Fibroblast of upper back skin (primary cell): Measurements from ENCODE around the gene KRT15.
A peak's percentile ranks its signal among the peaks of the same experiment; 100 is the strongest.
"Not testable (repeated sequence)": the region's sequence is repeated elsewhere in the genome, so short reads cannot be mapped to it uniquely, and the experiment has no call there.

Experiments
- DNase-seq: peaks from one replicate; pipeline ENCODE4 v3.0.0-alpha.2; 2013

KRT15 gene

GRCh38 chr17:41542786-41543185, 24.1 kb upstream of the KRT15 start:
- not testable (repeated sequence) for DNase-seq

DNA sequence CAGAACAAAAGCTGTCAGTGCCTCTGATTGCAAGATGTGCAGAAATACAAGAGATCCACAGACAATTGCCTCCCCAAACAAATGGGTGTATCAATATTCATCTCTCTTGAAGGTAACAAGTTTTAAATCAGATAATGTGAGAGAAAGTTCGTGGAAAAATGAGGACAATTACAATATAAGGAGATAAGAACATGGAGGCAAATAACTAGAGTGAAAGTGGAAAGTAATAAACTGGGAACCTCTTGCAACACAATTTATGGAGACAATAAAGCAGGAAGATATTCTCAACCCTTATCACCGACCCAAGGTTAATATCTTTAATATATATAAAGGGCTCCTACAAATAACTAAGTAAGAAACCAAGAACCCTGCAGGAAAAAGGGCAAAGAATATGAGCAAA, 23.7 kb upstream of the KRT15 start:
- no peak for DNase-seq

DNA sequence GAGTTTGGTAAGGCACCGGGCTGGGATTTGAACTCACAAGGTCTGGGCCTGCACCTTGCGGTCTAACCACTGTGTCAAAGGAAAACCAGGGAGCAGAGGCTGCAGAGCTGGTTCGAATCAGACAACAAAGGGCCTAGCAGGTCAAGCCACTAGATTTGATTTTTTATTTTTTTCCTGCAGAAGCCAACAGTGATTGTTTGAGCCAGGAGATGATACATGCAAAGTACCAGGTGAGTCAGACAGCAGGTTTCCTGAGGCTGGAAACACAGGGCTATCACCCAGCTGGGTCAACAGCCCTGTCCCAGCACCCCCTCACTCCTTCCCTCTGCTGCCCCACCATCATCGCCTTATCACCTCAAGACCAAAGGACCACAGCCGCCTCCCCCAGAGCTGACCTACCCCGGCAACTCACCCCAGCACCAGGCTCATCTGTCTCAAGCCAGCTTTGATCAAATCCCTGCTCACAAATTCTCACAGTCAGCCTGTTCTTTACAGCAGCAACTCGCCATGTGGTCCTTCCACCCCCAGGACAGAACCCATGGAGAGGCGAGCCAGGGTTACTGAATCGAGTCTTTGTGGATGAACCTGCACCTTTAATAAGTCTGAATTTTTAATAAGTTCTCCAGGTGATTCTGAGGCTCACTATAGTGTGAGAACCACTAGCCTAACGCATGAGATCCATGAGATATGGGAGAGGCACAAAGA, 22.4 kb upstream of the KRT15 start:
- DNase-seq: no peak

- DNase-seq: no peak
These were observed 21.4 kb upstream of the KRT15 start for GRCh38 chr17:41539979-41540701.

GRCh38 chr17:41539071-41539492, 20.4 kb upstream of the KRT15 start:
- peak; percentile 44 for DNase-seq

- DNase-seq: peak; percentile 76
These were observed 19.9 kb upstream of the KRT15 start for GRCh38 chr17:41538565-41538991.

DNA sequence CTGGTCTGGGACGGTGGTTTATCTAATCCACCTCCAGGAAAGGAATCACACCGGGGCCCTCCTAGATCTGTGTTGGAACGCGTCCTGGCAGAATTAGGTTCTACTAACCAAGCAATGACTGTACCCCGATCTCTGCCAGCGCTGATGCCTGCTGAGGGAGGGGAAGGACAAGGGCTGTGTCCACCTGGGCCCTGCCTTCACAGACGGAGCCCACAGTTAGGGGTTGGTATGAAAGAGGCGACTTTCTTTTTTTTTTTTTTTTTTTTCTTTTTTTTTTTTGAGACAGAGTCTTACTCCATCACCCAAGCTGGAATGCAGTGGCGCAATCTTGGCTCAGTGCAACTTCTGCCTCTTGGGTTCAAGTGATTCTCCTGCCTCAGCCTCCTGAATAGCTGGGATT, 19.3 kb upstream of the KRT15 start:
- DNase-seq: peak; percentile 51

DNA sequence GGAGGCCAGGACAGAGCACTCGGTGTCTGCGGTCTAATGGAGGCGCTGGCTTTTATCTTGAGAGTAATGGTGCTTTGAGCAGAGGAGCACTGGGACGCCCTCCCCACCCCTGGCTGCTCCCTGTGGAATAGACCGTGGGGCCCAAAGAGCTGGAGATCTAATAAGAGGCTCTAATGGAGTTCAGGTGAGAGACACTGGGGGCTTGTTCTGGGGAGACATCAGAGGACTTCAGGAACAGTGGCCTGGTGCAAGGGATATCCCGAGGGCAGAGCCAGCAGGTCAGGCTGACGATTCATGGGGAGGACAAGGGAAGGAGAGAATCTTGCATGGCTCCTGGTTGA, 18.9 kb upstream of the KRT15 start:
- no peak for DNase-seq

DNA sequence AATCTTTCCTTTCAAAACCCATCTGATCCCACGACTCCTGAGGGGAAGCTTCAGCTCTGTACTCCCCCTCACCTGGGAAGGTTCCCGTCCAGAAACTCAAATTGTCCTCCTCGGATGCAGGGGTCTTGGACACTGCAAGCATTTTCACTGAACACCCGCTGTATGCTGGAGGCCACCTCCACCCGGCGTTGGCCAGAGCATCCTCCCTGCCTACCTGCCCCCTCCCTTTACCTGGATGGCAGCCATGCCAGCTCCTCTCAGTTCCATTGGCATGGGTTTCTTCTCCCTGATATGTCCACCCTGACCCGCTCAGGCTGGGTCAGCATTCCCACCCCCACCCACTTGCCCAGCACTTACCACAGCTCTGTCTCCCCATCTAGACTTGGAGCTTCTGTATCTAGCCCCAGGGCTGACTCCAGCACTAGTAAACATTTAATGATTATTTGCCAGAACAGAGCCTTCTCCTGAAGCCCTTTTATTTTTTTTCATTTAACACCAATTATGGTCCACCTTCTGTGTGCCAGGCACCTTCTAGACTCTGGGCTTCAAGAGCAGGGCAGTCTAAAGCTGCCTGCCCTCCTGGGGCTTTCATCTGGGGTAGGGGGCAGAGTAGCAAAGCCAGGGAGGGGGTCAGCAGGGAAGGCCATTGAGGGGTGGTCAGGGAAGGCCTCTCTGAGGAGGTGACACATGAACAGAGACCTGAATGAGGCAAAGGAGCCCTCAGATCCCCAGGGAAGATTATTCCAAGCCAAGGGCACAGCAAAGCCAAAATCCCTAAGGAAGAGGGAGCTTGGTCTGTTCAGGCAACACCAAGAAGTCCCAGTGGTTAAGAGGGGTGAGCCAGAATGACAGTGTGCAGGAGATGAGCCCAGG, 18.3 kb upstream of the KRT15 start:
- DNase-seq: no peak

- DNase-seq: peak; percentile 29
These were observed 17.2 kb upstream of the KRT15 start for GRCh38 chr17:41535764-41536481.

DNA sequence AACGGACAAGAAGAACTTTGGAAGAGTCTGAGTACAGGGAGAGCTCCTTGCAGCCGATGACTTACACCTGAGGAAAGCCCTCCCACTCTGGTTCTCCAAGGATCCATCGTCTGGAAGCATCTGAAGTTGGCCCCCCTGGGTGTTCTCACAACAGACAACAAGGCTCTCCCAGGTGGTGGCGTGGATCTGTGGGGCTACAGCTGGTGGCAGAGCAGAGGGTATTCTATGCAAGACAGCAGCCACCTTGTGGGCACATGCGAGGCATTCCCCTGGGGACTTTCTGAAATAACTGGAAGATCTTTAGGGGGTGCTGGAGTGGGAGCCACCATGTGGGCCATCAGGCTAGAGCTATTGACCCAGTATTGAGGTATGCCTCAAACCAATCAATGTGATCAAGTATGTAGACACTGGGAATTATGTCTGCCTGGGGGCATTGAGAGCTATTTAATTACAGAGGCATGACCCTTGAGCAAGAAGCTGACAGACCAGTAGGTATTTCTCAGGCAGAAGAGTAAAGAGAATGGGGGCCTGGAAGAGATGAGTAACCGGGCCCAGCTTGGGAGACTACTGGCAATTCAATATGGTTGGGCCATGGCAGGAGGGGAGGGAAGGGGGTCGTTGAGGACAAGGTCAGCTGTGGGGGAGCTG, 16.3 kb upstream of the KRT15 start:
- DNase-seq: no peak

GRCh38 chr17:41533613-41534012, 14.9 kb upstream of the KRT15 start:
- DNase-seq: no peak

GRCh38 chr17:41532947-41533570, 14.4 kb upstream of the KRT15 start:
- no peak for DNase-seq

GRCh38 chr17:41531993-41532392, 13.3 kb upstream of the KRT15 start:
- DNase-seq: no peak

- peak; percentile 74 for DNase-seq
These were observed 11.7 kb upstream of the KRT15 start for GRCh38 chr17:41530062-41531048.

DNA sequence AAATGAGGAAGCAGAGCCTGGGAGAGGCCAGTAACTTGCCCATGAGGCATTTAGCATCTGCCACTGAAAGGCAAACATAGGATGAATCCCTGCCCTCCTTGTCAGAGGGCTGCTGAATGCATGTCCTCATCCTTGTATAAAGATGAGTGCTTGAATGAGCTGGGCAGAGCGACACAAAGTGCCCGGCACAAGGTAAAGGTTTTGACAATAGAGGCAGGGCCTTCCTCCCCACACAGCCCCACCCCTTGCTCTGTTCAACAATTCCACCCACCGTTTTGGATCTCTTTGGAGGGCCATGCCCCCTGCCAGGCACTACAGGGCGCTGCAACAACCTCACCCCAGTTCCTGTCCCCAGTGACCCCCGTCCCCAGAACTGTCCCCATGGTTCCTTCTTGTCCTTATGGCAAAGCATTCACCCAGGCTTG, 10.8 kb upstream of the KRT15 start:
- no peak for DNase-seq

GRCh38 chr17:41528959-41529353, 10.3 kb upstream of the KRT15 start:
- no peak for DNase-seq

DNA sequence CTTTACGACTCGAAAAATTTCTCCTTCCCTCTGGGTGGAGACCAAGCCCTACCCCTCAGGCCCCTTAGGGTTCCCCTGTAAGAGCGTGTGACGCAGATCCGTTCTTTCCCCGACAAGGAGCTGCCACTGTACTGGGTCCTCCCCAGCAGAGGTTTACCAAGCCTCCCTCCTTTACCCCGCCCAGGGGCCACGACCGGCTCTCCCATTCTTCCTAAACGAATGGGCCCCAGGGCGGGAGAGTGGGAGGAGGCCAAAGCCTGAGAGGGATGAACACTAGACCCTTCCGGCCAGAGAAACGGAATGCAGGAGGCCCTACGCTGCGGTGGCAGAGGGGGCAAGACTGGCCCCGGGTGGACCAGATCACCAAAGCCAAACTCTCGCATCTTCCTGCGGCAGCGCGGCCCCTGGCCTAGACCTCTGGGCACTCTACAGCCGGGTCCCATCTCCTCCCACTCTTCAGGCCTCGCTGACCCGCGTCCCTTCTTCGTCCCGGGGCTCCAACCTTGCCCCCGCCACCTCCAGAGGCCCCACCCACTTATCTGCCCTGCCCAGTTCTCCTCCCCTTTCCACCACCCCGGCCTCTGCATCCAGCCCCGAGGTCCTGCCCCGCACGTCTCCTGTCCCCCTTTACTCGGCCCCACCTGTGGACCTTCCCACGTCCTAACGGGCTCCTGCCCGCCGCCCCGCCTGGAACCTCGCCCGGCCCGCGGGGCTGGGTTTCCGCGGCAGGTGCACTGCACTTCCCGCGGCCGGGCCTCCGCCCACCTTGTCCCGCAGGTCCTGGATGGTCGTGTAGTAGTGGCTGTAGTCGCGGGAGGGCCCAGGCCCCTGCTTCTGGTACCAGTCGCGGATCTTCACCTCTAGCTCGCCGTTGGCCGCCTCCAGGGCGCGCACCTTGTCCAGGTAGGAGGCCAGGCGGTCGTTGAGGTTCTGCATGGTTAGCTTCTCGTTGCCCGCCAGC, 8.7 kb upstream of the KRT15 start:
- no peak for DNase-seq

DNA sequence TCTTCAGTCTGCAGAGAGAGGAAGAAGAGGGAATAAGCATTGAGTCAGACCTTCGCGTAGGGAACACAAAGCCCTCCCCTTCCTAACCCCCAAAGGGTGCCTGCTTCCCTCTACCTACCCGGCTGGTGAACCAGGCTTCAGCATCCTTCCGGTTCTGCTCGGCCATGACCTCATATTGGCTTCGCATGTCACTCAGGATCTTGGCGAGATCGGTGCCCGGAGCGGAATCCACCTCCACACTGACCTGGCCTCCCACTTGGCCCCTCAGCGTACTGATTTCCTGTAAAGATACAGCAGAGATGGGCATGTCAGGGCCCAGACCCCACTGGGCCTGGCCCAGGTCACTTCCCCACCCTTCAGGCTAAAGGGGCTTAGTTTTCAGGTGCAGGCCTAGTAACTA, 5.6 kb upstream of the KRT15 start:
- no peak for DNase-seq
